MG63 (cell line): ENCODE results near the gene IL32. TPM values are rescaled to one million over a fixed set of nuclear protein-coding genes. Genes with fewer than 3 reads are reported as not detected.

Experiments used
- DNase-seq: peaks from one replicate; pipeline ENCODE4 v3.0.0-alpha.2; 2020
- H3K27me3 ChIP-seq: fragments of 250-450 bp; sonication (Bioruptor Pico); 2 replicates; pipeline ENCODE4 v1.5.1; 2020; ENCODE audit warnings: mild to moderate bottlenecking, moderate library complexity
- H3K36me3 ChIP-seq: fragments of 250-450 bp; sonication (Bioruptor Pico); 2 replicates; pipeline ENCODE4 v1.5.1; 2020; ENCODE audit warnings: mild to moderate bottlenecking, moderate library complexity
- H3K4me3 ChIP-seq: fragments of 250-450 bp; sonication (Bioruptor Pico); 2 replicates; pipeline ENCODE4 v1.5.1; 2020; ENCODE audit warnings: mild to moderate bottlenecking, moderate library complexity
- H3K9me3 ChIP-seq: fragments of 250-450 bp; sonication (Bioruptor Pico); 2 replicates; pipeline ENCODE4 v1.5.1; 2020; ENCODE audit warnings: mild to moderate bottlenecking, moderate library complexity
- total RNA-seq: library from RNA; depleted of rRNA; stranded (reverse); fragments of >200 nt; shearing (Covaris generic); gene quantifications from 2 replicates; pipeline ENCODE4 v1.2.3, GENCODE V29; 2014; ENCODE audit warnings: low replicate concordance; rRNA removed

Gene IL32
- total RNA-seq, 1 experiment from 2014 or later, result 11.5 TPM

GRCh38 chr16:3106205-3106928, 40.9 kb downstream of the IL32 start:
- Histone ChIP-seq H3K36me3 (no peaks in the 10 kb centered on the region), H3K27me3 (no peaks in the 10 kb centered on the region), H3K9me3 (no peaks in the 10 kb centered on the region), H3K4me3 (peak overlapping the region; percentile 69)
- peak; percentile 96 for DNase-seq

GRCh38 chr16:3112058-3112880, 46.8 kb downstream of the IL32 start, which contains the start of gene ZNF205:
TSS of gene ZNF205 (plus strand) at chr16:3112586. CDS start at chr16:3113431, 845 bp downstream.
- Histone ChIP-seq H3K27me3 (no peaks in the 10 kb centered on the region), H3K36me3 (peaks cover 22% of the 10 kb centered on the region), H3K4me3 (peak within 1 kb of the TSS; percentile 85), H3K9me3 (no peaks in the 10 kb centered on the region)
- peak; percentile 85 for DNase-seq

GRCh38 chr16:3112881-3113574, 47.6 kb downstream of the IL32 start:
- Histone ChIP-seq H3K36me3 (peaks cover 22% of the 10 kb centered on the region), H3K27me3 (no peaks in the 10 kb centered on the region), H3K9me3 (no peaks in the 10 kb centered on the region), H3K4me3 (peak overlapping the region; percentile 85)
- no peak for DNase-seq

GRCh38 chr16:3113765-3114479, 48.5 kb downstream of the IL32 start:
- Histone ChIP-seq H3K27me3 (no peaks in the 10 kb centered on the region), H3K36me3 (peaks cover 22% of the 10 kb centered on the region), H3K4me3 (peak overlapping the region; percentile 85), H3K9me3 (no peaks in the 10 kb centered on the region)
- peak; percentile 36 for DNase-seq

GRCh38 chr16:3115003-3115402, 49.6 kb downstream of the IL32 start:
- no peaks in the 10 kb centered on the region for H3K27me3 ChIP-seq
- no peak overlapping the region for H3K4me3 ChIP-seq
- no peaks in the 10 kb centered on the region for H3K9me3 ChIP-seq
- no peak for DNase-seq
- peaks cover 32% of the 10 kb centered on the region for H3K36me3 ChIP-seq

- DNase-seq, result no peak
- no peak overlapping the region for H3K4me3 ChIP-seq
- no peaks in the 10 kb centered on the region for H3K27me3 ChIP-seq
- H3K9me3 ChIP-seq, result no peaks in the 10 kb centered on the region
- H3K36me3 ChIP-seq, result peaks cover 34% of the 10 kb centered on the region
These were observed 50.1 kb downstream of the IL32 start for GRCh38 chr16:3115561-3115960.

GRCh38 chr16:3118204-3118790, 52.9 kb downstream of the IL32 start:
- Histone ChIP-seq H3K36me3 (peaks cover 34% of the 10 kb centered on the region), H3K9me3 (no peaks in the 10 kb centered on the region), H3K27me3 (no peaks in the 10 kb centered on the region), H3K4me3 (no peak overlapping the region)
- DNase-seq, result no peak

GRCh38 chr16:3118846-3119245, 53.4 kb downstream of the IL32 start:
- Histone ChIP-seq H3K27me3 (no peaks in the 10 kb centered on the region), H3K4me3 (no peak overlapping the region), H3K36me3 (peaks cover 34% of the 10 kb centered on the region), H3K9me3 (no peaks in the 10 kb centered on the region)
- DNase-seq, result no peak

Other genes with a start within 250 kb of the IL32 start
- gene PRSS21, start 248.4 kb upstream of the IL32 start, total RNA-seq, result 5.8 and 11.9 TPM in 2 replicates
- gene ZG16B, start 235.3 kb upstream of the IL32 start, total RNA-seq, result 2.7 TPM in 1 of 2 replicates, not detected in the other
- not detected in 2 replicates for gene PRSS22, start 207.5 kb upstream of the IL32 start, total RNA-seq
- gene FLYWCH2, start 182.4 kb upstream of the IL32 start, total RNA-seq, result 176 and 179 TPM in 2 replicates
- 112 and 126 TPM in 2 replicates for gene FLYWCH1, start 153.7 kb upstream of the IL32 start, total RNA-seq
- 0.26 and 1.0 TPM in 2 replicates for gene KREMEN2, start 101.4 kb upstream of the IL32 start, total RNA-seq
- gene PAQR4, start 96.3 kb upstream of the IL32 start, total RNA-seq, result 23.5 and 38.1 TPM in 2 replicates
- gene PKMYT1, start 85.2 kb upstream of the IL32 start, total RNA-seq, result 12.0 and 30.3 TPM in 2 replicates
- gene CLDN9, start 52.7 kb upstream of the IL32 start, total RNA-seq, result not detected in 2 replicates
- gene CLDN6, start 47.5 kb upstream of the IL32 start, total RNA-seq, result not detected in 2 replicates
- 541 and 602 TPM in 2 replicates for gene TNFRSF12A, start 45.3 kb upstream of the IL32 start, total RNA-seq
- gene HCFC1R1, start 41.7 kb upstream of the IL32 start, total RNA-seq, result 2.9 and 60.7 TPM in 2 replicates
- 63.2 and 118 TPM in 2 replicates for gene THOC6, start 41.6 kb upstream of the IL32 start, total RNA-seq
- gene BICDL2, start 28.7 kb upstream of the IL32 start, total RNA-seq, result not detected in 2 replicates
- not detected in 2 replicates for gene MMP25, start 19.1 kb upstream of the IL32 start, total RNA-seq
- gene ZSCAN10, start 33.7 kb downstream of the IL32 start, total RNA-seq, result not detected in 2 replicates
- gene ZNF205, start 46.9 kb downstream of the IL32 start, total RNA-seq, result 15.5 and 22.6 TPM in 2 replicates
- 2.8 and 11.9 TPM in 2 replicates for gene ZNF213, start 69.4 kb downstream of the IL32 start, total RNA-seq
- not detected in 2 replicates for gene OR1F1, start 122.6 kb downstream of the IL32 start, total RNA-seq
- gene ZNF200, start 169.5 kb downstream of the IL32 start, total RNA-seq, result 3.4 and 5.8 TPM in 2 replicates
- gene MEFV, start 191.0 kb downstream of the IL32 start, total RNA-seq, result 0.07 TPM in 1 of 2 replicates, not detected in the other
- 48.3 and 74.7 TPM in 2 replicates for gene ZNF263, start 217.9 kb downstream of the IL32 start, total RNA-seq
- gene TIGD7, start 239.8 kb downstream of the IL32 start, total RNA-seq, result 5.2 and 10.7 TPM in 2 replicates
- gene ZNF75A, start 239.9 kb downstream of the IL32 start, total RNA-seq, result 13.7 and 20.3 TPM in 2 replicates